HG02884 (cell line): ENCODE measurements around the gene ABCA3.
A peak's percentile ranks its signal among the peaks of the same experiment; 100 is the strongest.

Experiments used
- ATAC-seq: cut with Tn5 transposase; IDR thresholded peaks from one replicate; pipeline ENCODE4 v1.9.1; 2021; ENCODE audit warnings: mild to moderate bottlenecking, moderate library complexity; ENCODE audit not compliant: unreplicated experiment

The ABCA3 gene

GRCh38 chr16:2357331-2357730, 16.8 kb upstream of the ABCA3 start:
- no peak for ATAC-seq

- no peak for ATAC-seq
Observed at GRCh38 chr16:2350500-2350899, 10.0 kb upstream of the ABCA3 start.

GRCh38 chr16:2343211-2343610, 2.7 kb upstream of the ABCA3 start:
- no peak for ATAC-seq

- ATAC-seq, result no peak
Observed at GRCh38 chr16:2341456-2342447, 1.2 kb upstream of the ABCA3 start.

GRCh38 chr16:2339521-2340484, 725 bp downstream of the ABCA3 start:
- peak; percentile 24 for ATAC-seq

- no peak for ATAC-seq
Observed at GRCh38 chr16:2337431-2338296, 2.9 kb downstream of the ABCA3 start.

- ATAC-seq, result no peak
Observed at GRCh38 chr16:2335286-2335895, 5.1 kb downstream of the ABCA3 start.

GRCh38 chr16:2333772-2334379, 6.7 kb downstream of the ABCA3 start:
- no peak for ATAC-seq

- ATAC-seq, result no peak
Observed at GRCh38 chr16:2333231-2333630, 7.3 kb downstream of the ABCA3 start.

GRCh38 chr16:2331931-2332267, 8.6 kb downstream of the ABCA3 start:
- no peak for ATAC-seq

- ATAC-seq, result no peak
Observed at GRCh38 chr16:2331199-2331930, 9.2 kb downstream of the ABCA3 start.

- ATAC-seq, result no peak
Observed at GRCh38 chr16:2329532-2329931, 11.0 kb downstream of the ABCA3 start.

GRCh38 chr16:2328428-2328827, 12.1 kb downstream of the ABCA3 start:
- ATAC-seq, result no peak

- ATAC-seq, result no peak
Observed at GRCh38 chr16:2326191-2326590, 14.3 kb downstream of the ABCA3 start.

GRCh38 chr16:2325791-2326190, 14.7 kb downstream of the ABCA3 start:
- no peak for ATAC-seq

- no peak for ATAC-seq
Observed at GRCh38 chr16:2325181-2325580, 15.3 kb downstream of the ABCA3 start.

GRCh38 chr16:2324296-2324859, 16.1 kb downstream of the ABCA3 start:
- ATAC-seq, result no peak

GRCh38 chr16:2323701-2324100, 16.8 kb downstream of the ABCA3 start:
- no peak for ATAC-seq

GRCh38 chr16:2319606-2320005, 20.9 kb downstream of the ABCA3 start:
- ATAC-seq, result no peak
